Activated T-helper 17 cell treated with anti-CD3 and anti-CD28 coated beads, Interleukin-2, amount 50 U/mL, for 72 hours (primary cell): Measurements from ENCODE around the gene PPBP. TPM values are rescaled to one million over a fixed set of nuclear protein-coding genes. Genes with fewer than 3 reads are reported as not detected.
"Not testable (repeated sequence)": the region's sequence is repeated elsewhere in the genome, so short reads cannot be mapped to it uniquely, and the experiment has no call there.

Experiments used
- ATAC-seq: fragments of 150-1000 bp; cut with Tn5 transposase; replicated peaks from 2 replicates; pipeline ENCODE4 v1.10.0; 2021; ENCODE audit warnings: mild to moderate bottlenecking, moderate library complexity
- H3K27ac Mint-ChIP-seq: one replicate; pipeline ENCODE4 v1.8.0; 2022; ENCODE audit warnings: mixed read lengths
- H3K27me3 Mint-ChIP-seq: one replicate; pipeline ENCODE4 v1.8.0; 2022; ENCODE audit warnings: mixed read lengths
- H3K36me3 Mint-ChIP-seq: one replicate; pipeline ENCODE4 v1.8.0; 2022; ENCODE audit warnings: low read depth, mild to moderate bottlenecking, mixed read lengths
- H3K4me1 Mint-ChIP-seq: one replicate; pipeline ENCODE4 v1.8.0; 2022; ENCODE audit warnings: mixed read lengths
- H3K4me3 Mint-ChIP-seq: one replicate; pipeline ENCODE4 v1.8.0; 2022; ENCODE audit warnings: mild to moderate bottlenecking, mixed read lengths
- H3K9me3 Mint-ChIP-seq: one replicate; pipeline ENCODE4 v1.8.0; 2022; ENCODE audit warnings: mixed read lengths
- total RNA-seq, 2 donors: library from RNA; stranded (reverse); gene quantifications; one replicate each; pipeline ENCODE4 v1.2.3, GENCODE V29; 2022

PPBP gene
- total RNA-seq, 2 donors from 2014 or later: not detected

GRCh38 chr4:73981175-73981574 is 6.8 kb downstream of the PPBP start:
- ATAC-seq, H3K27ac Mint-ChIP-seq, H3K4me1 Mint-ChIP-seq, H3K36me3 Mint-ChIP-seq, H3K4me3 Mint-ChIP-seq, H3K9me3 Mint-ChIP-seq, H3K27me3 Mint-ChIP-seq: not testable (repeated sequence)

GRCh38 chr4:73979407-73979957 is 8.5 kb downstream of the PPBP start:
- Mint-ChIP-seq H3K9me3 (peaks cover 10% of the 10 kb centered on the region), H3K4me1 (no peaks in the 10 kb centered on the region), H3K27me3 (peaks cover 5% of the 10 kb centered on the region), H3K4me3 (no peak overlapping the region), H3K36me3 (no peaks in the 10 kb centered on the region), H3K27ac (no peak overlapping the region)
- ATAC-seq: no peak

GRCh38 chr4:73978886-73979285 is 9.1 kb downstream of the PPBP start:
- Mint-ChIP-seq H3K27me3 (peaks cover 5% of the 10 kb centered on the region), H3K27ac (no peak overlapping the region), H3K4me3 (no peak overlapping the region), H3K9me3 (peaks cover 10% of the 10 kb centered on the region), H3K36me3 (no peaks in the 10 kb centered on the region), H3K4me1 (no peaks in the 10 kb centered on the region)
- ATAC-seq: no peak

- H3K4me1 Mint-ChIP-seq: no peaks in the 10 kb centered on the region
- H3K36me3 Mint-ChIP-seq: no peaks in the 10 kb centered on the region
- H3K9me3 Mint-ChIP-seq: peaks cover 18% of the 10 kb centered on the region
- no peak for ATAC-seq
- H3K4me3 Mint-ChIP-seq: no peak overlapping the region
- H3K27ac Mint-ChIP-seq: no peak overlapping the region
- peaks cover 5% of the 10 kb centered on the region for H3K27me3 Mint-ChIP-seq
Measured at GRCh38 chr4:73976716-73977115, 11.3 kb downstream of the PPBP start.

GRCh38 chr4:73976217-73976616 is 11.8 kb downstream of the PPBP start:
- H3K4me1 Mint-ChIP-seq: no peaks in the 10 kb centered on the region
- peaks cover 5% of the 10 kb centered on the region for H3K27me3 Mint-ChIP-seq
- H3K36me3 Mint-ChIP-seq: no peaks in the 10 kb centered on the region
- no peak overlapping the region for H3K4me3 Mint-ChIP-seq
- H3K9me3 Mint-ChIP-seq: peaks cover 23% of the 10 kb centered on the region
- no peak overlapping the region for H3K27ac Mint-ChIP-seq
- no peak for ATAC-seq

- H3K4me3 Mint-ChIP-seq: no peak overlapping the region
- H3K27me3 Mint-ChIP-seq: no peaks in the 10 kb centered on the region
- no peaks in the 10 kb centered on the region for H3K36me3 Mint-ChIP-seq
- H3K9me3 Mint-ChIP-seq: peaks cover 32% of the 10 kb centered on the region
- H3K27ac Mint-ChIP-seq: no peak overlapping the region
- no peaks in the 10 kb centered on the region for H3K4me1 Mint-ChIP-seq
- no peak for ATAC-seq
Measured at GRCh38 chr4:73974352-73974751, 13.6 kb downstream of the PPBP start.

GRCh38 chr4:73970945-73971344 is 17.0 kb downstream of the PPBP start:
- Mint-ChIP-seq H3K36me3 (no peaks in the 10 kb centered on the region), H3K9me3 (peaks cover 32% of the 10 kb centered on the region), H3K4me1 (no peaks in the 10 kb centered on the region), H3K4me3 (no peak overlapping the region), H3K27ac (no peak overlapping the region), H3K27me3 (peaks cover 3% of the 10 kb centered on the region)
- ATAC-seq: no peak

- H3K4me1 Mint-ChIP-seq: no peaks in the 10 kb centered on the region
Measured at GRCh38 chr4:73970011-73970410, 18.0 kb downstream of the PPBP start.

GRCh38 chr4:73967866-73968265 is 20.1 kb downstream of the PPBP start:
- H3K4me1 Mint-ChIP-seq: no peaks in the 10 kb centered on the region
- no peaks in the 10 kb centered on the region for H3K36me3 Mint-ChIP-seq
- H3K27me3 Mint-ChIP-seq: peaks cover 3% of the 10 kb centered on the region
- ATAC-seq: no peak
- H3K9me3 Mint-ChIP-seq: peaks cover 21% of the 10 kb centered on the region
- H3K27ac Mint-ChIP-seq: no peak overlapping the region
- H3K4me3 Mint-ChIP-seq: no peak overlapping the region

More at GRCh38 chr4:73970011-73970410, 18.0 kb downstream of the PPBP start:
- Mint-ChIP-seq H3K36me3 (no peaks in the 10 kb centered on the region), H3K4me3 (no peak overlapping the region), H3K27ac (no peak overlapping the region), H3K27me3 (peaks cover 3% of the 10 kb centered on the region), H3K9me3 (peaks cover 25% of the 10 kb centered on the region)
- ATAC-seq: no peak

GRCh38 chr4:73964862-73965611 is 23.0 kb downstream of the PPBP start:
- Mint-ChIP-seq H3K4me3 (no peak overlapping the region), H3K27me3 (peaks cover 3% of the 10 kb centered on the region), H3K36me3 (no peaks in the 10 kb centered on the region), H3K9me3 (peaks cover 11% of the 10 kb centered on the region), H3K27ac (no peak overlapping the region), H3K4me1 (no peaks in the 10 kb centered on the region)
- no peak for ATAC-seq

- H3K27me3 Mint-ChIP-seq: peaks cover 3% of the 10 kb centered on the region
- no peak overlapping the region for H3K27ac Mint-ChIP-seq
- H3K4me3 Mint-ChIP-seq: no peak overlapping the region
- peaks cover 11% of the 10 kb centered on the region for H3K9me3 Mint-ChIP-seq
- no peak for ATAC-seq
- H3K4me1 Mint-ChIP-seq: no peaks in the 10 kb centered on the region
- H3K36me3 Mint-ChIP-seq: no peaks in the 10 kb centered on the region
Measured at GRCh38 chr4:73962724-73963123, 25.3 kb downstream of the PPBP start.

- H3K4me3 Mint-ChIP-seq, H3K4me1 Mint-ChIP-seq, H3K36me3 Mint-ChIP-seq, ATAC-seq, H3K27ac Mint-ChIP-seq, H3K27me3 Mint-ChIP-seq: not testable (repeated sequence)
- peaks cover 16% of the 10 kb centered on the region for H3K9me3 Mint-ChIP-seq
Measured at GRCh38 chr4:73959041-73959440, 28.9 kb downstream of the PPBP start.

GRCh38 chr4:73952352-73952751 is 35.6 kb downstream of the PPBP start:
- H3K9me3 Mint-ChIP-seq: peaks cover 9% of the 10 kb centered on the region
- ATAC-seq: no peak

GRCh38 chr4:73950376-73950920 is 37.5 kb downstream of the PPBP start:
- not testable (repeated sequence) for H3K4me3 Mint-ChIP-seq, H3K36me3 Mint-ChIP-seq, H3K27ac Mint-ChIP-seq, H3K27me3 Mint-ChIP-seq, H3K9me3 Mint-ChIP-seq, ATAC-seq, H3K4me1 Mint-ChIP-seq

More at GRCh38 chr4:73952352-73952751, 35.6 kb downstream of the PPBP start:
- no peaks in the 10 kb centered on the region for H3K36me3 Mint-ChIP-seq
- H3K4me1 Mint-ChIP-seq: no peaks in the 10 kb centered on the region
- no peak overlapping the region for H3K27ac Mint-ChIP-seq
- no peak overlapping the region for H3K4me3 Mint-ChIP-seq
- H3K27me3 Mint-ChIP-seq: no peaks in the 10 kb centered on the region

GRCh38 chr4:73948990-73949706 is 38.8 kb downstream of the PPBP start:
- no peak overlapping the region for H3K27ac Mint-ChIP-seq
- no peaks in the 10 kb centered on the region for H3K4me1 Mint-ChIP-seq
- H3K4me3 Mint-ChIP-seq: no peak overlapping the region
- peaks cover 4% of the 10 kb centered on the region for H3K9me3 Mint-ChIP-seq
- ATAC-seq: no peak
- peaks cover 17% of the 10 kb centered on the region for H3K27me3 Mint-ChIP-seq
- no peaks in the 10 kb centered on the region for H3K36me3 Mint-ChIP-seq
